Adipocyte (in vitro differentiated cells): Measurements from ENCODE around the gene ATAD2B.

Experiments used
- DNase-seq: peaks from one replicate; pipeline ENCODE4 v3.0.0-alpha.2; 2015; ENCODE audit warnings: low read depth
- H3K27me3 ChIP-seq: replicated peaks from 2 replicates; pipeline ENCODE4 v1.7.0; 2013; ENCODE audit warnings: mild to moderate bottlenecking, low read length, moderate library complexity; ENCODE audit not compliant: control insufficient read depth, insufficient read depth
- H3K36me3 ChIP-seq: 2 replicates; pipeline ENCODE4 v1.7.0; 2013; ENCODE audit warnings: low read length, mild to moderate bottlenecking, moderate library complexity; ENCODE audit not compliant: control insufficient read depth, insufficient read depth, severe bottlenecking
- H3K4me1 ChIP-seq: 2 replicates; pipeline ENCODE4 v1.7.0; 2013; ENCODE audit warnings: mild to moderate bottlenecking, low read length, moderate library complexity; ENCODE audit not compliant: control insufficient read depth, insufficient read depth
- H3K4me3 ChIP-seq: 2 replicates; pipeline ENCODE4 v1.7.0; 2013; ENCODE audit warnings: mild to moderate bottlenecking, low read length, moderate library complexity
- H3K9ac ChIP-seq: 2 replicates; pipeline ENCODE4 v1.7.0; 2013; ENCODE audit warnings: mild to moderate bottlenecking, low read length, moderate library complexity
- H3K9me3 ChIP-seq: 2 replicates; pipeline ENCODE4 v1.7.0; 2013; ENCODE audit warnings: mild to moderate bottlenecking, low read length, moderate library complexity; ENCODE audit not compliant: control insufficient read depth

ATAD2B gene

DNA sequence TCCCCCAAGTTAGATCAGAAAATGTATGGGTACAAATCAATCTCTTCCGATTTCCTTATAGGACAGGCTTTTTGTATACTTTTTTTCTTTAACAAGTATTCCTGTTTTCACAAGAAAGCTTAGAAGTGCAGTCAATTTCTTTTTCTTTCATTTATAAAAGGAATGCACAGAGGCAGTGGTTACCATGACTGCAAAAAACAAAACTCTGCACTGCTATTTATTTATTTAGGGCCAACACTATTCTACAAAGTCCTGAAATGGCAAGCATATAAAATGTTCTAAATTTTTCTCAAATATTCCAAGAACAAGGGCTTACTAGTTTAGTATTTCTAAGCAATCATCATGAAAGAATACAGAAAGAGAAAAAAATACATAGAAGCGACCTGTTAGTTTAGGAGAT is 22.2 kb downstream of the ATAD2B start:
- H3K4me3 ChIP-seq, result no peak overlapping the region
- H3K4me1 ChIP-seq, result peaks cover 36% of the 10 kb centered on the region
- no peaks in the 10 kb centered on the region for H3K27me3 ChIP-seq
- no peaks in the 10 kb centered on the region for H3K36me3 ChIP-seq
- H3K9me3 ChIP-seq, result no peaks in the 10 kb centered on the region
- DNase-seq, result peak; percentile 86
- H3K9ac ChIP-seq, result no peak overlapping the region

DNA sequence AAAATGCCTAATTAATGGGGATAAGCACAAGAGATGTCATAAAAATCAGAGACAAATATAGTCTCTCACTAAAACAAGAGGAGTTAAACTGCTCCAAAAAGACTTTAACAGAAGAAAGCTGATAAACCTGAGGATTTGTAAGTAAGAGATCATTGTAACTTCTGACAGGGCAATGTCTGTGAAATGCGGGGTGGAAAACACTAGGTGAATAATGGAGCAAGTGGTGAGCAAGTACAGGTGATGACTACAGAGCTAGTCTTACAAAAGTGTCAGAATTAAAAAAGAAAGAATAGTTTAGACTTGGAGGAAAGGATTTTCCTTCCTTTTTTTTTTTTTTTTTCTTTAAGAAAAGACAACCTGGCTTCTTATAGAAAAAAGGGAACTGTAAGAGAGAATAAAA is 22.7 kb downstream of the ATAD2B start:
- Histone ChIP-seq H3K9ac (no peak overlapping the region), H3K27me3 (no peaks in the 10 kb centered on the region), H3K9me3 (no peaks in the 10 kb centered on the region), H3K36me3 (no peaks in the 10 kb centered on the region), H3K4me3 (no peak overlapping the region), H3K4me1 (peaks cover 36% of the 10 kb centered on the region)
- DNase-seq, result peak; percentile 14

DNA sequence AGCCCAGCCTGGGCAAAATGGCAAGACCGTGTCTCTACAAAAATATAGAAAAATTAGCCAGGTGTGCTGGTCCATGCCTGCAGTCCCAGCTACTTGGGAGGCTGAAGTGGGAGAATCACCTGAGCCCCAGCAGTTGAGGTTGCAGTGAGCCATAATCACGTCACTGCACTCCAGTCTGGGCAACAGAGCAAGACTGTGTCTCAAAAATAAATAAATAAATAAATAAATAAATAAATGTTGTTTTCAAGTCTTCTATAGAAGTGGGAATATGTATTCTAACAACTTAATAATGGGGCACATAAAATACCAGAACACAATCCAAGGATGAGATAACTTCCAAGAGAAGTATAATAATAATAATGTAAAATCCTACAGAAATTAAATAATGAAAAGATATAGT is 23.9 kb downstream of the ATAD2B start:
- Histone ChIP-seq H3K9ac (no peak overlapping the region), H3K27me3 (no peaks in the 10 kb centered on the region), H3K9me3 (no peaks in the 10 kb centered on the region), H3K36me3 (no peaks in the 10 kb centered on the region), H3K4me1 (peaks cover 36% of the 10 kb centered on the region), H3K4me3 (no peak overlapping the region)
- DNase-seq, result no peak

DNA sequence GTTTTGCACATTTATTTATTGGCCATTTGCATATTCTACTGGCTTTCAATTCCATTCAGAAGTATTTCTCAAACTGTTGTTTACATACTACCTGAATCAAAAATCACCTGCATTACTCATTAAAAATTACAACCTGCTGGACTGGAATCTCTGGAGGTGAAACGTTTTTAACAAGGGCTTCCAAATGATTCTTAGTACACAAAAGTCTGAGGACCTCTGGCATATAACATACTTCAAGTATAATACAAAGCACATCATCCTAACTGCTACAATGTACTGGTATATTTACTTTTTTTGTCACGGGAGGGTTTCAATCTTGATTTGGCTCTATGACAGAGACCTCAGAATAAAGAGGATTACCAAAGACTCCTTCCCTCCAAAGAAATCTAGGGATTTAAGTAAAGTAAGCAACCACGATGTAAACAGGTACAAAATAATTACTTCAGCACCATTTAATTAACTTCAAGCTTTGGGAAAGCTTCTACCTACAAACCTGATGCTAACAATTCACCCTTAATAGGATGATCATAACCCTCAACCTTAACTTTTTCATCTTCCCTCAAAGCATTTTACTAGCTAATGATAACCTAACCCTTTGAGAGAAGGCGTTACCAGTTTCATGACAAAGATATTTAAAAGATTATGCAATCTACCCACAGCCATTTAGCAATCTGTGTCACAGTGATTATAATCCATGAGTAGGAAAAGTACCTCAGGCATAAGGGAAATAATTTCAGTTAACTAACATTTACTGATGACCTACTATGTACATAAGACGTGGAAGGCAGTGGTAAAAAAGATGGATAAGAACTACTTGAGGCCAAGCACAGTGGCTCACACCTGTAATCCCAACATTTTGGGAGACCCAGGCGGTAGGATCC is 24.7 kb downstream of the ATAD2B start:
- Histone ChIP-seq H3K9ac (no peak overlapping the region), H3K9me3 (no peaks in the 10 kb centered on the region), H3K36me3 (no peaks in the 10 kb centered on the region), H3K4me1 (peaks cover 36% of the 10 kb centered on the region), H3K27me3 (no peaks in the 10 kb centered on the region), H3K4me3 (no peak overlapping the region)
- DNase-seq, result peak; percentile 57

DNA sequence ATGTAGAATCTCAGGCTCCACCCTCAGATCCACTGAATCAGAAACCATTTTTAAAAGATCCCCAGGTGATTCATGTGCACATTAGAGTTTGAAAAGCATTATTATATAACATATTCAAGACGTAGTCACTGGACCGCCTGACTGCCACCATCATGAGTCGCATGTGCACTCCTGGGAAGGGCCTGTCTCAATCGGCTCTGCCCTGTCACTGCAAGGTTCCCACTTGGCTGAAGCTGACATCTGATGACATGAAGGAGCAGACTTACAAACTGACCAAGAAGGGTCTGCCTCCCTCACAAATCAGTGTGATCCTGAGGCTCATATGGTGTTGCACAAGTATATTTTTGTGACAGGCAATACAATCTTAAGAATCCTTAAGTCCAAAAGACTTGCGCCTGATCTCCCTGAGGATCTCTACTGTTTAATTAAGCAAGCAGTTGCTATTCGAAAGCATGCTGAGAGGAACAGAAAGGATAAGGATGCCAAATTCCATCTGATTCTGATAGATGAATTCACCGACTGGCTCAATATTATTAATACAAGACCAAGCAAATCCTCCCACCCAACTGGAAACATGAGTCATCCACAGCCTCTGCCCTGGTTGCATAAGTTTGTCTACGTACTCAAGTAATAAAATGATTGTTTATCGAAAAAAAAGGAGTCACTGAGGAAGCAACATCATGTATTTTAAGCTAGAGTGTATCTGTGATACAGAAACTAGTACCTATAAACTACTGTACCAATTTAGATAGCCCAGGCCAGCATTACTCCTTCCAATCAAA is 26.2 kb downstream of the ATAD2B start:
- Histone ChIP-seq H3K4me1 (peaks cover 36% of the 10 kb centered on the region), H3K36me3 (no peaks in the 10 kb centered on the region), H3K9ac (peak overlapping the region; percentile 37), H3K4me3 (peak overlapping the region; percentile 57), H3K9me3 (no peaks in the 10 kb centered on the region), H3K27me3 (no peaks in the 10 kb centered on the region)
- peak; percentile 78 for DNase-seq

DNA sequence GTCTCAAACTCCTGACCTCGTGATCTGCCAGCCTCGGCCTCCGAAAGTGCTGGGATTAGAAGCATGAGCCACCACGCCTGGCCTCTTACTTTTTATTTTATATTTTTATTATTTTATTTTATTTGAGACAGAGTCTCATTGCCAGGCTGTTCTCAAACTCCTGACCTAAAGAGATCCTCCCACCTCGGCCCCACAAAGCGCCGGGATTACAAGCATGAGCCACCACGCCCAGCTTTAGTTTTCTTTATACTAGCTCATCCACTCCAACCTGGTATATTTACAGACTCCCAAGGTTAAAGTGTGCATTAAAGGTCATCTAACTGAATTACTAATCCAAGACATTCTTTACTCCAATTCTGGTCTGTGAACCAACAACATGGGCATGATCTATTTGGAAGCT is 26.8 kb downstream of the ATAD2B start:
- H3K4me1 ChIP-seq, result peaks cover 36% of the 10 kb centered on the region

DNA sequence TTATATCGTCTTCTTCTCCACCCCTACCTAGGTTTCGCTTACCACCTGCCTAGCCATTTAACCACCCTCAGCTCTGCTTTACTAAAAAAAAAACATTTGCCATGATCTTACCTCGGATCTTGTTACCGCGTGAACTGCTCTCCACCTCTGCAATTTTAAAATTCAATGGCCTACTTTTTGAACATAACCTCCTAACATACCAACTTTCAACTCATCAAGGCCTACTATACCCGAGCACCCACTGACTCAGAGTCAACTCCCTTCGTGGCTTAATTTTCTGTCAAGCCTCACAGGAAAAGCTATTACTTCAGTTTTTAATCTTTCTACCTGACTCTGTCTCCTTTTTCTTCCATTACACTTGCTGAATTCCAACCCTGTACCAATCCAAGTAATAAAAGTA is 55.7 kb downstream of the ATAD2B start:
- DNase-seq, result no peak
- Histone ChIP-seq H3K27me3 (no peaks in the 10 kb centered on the region), H3K9ac (no peak overlapping the region), H3K4me1 (no peaks in the 10 kb centered on the region), H3K36me3 (peaks cover 65% of the 10 kb centered on the region), H3K4me3 (no peak overlapping the region), H3K9me3 (no peaks in the 10 kb centered on the region)

More for the DNA sequence above, 26.8 kb downstream of the ATAD2B start:
- Histone ChIP-seq H3K9ac (peak overlapping the region; percentile 37), H3K36me3 (no peaks in the 10 kb centered on the region), H3K9me3 (no peaks in the 10 kb centered on the region), H3K4me3 (peak overlapping the region; percentile 57), H3K27me3 (no peaks in the 10 kb centered on the region)
- no peak for DNase-seq

DNA sequence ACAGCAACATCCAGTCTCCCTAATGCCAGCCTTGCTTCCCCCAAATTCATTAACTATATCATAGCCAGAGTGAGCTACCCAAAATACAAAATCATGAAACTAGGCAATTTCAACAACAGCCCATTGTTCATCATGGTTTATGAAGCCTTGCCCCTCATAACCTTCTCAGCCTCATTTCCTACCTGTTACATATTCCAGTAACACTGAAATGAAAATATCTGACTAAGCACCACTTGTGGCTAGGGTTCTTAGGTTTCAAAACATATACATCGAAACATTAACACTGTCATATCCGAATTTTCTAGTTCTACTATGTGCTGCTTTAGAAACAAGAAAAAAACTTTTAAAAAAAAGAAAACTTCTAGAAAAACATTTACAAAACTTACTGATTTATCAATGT is 59.5 kb downstream of the ATAD2B start:
- Histone ChIP-seq H3K4me3 (no peak overlapping the region), H3K4me1 (no peaks in the 10 kb centered on the region), H3K36me3 (peaks cover 58% of the 10 kb centered on the region), H3K9ac (no peak overlapping the region), H3K27me3 (no peaks in the 10 kb centered on the region), H3K9me3 (no peaks in the 10 kb centered on the region)
- no peak for DNase-seq

DNA sequence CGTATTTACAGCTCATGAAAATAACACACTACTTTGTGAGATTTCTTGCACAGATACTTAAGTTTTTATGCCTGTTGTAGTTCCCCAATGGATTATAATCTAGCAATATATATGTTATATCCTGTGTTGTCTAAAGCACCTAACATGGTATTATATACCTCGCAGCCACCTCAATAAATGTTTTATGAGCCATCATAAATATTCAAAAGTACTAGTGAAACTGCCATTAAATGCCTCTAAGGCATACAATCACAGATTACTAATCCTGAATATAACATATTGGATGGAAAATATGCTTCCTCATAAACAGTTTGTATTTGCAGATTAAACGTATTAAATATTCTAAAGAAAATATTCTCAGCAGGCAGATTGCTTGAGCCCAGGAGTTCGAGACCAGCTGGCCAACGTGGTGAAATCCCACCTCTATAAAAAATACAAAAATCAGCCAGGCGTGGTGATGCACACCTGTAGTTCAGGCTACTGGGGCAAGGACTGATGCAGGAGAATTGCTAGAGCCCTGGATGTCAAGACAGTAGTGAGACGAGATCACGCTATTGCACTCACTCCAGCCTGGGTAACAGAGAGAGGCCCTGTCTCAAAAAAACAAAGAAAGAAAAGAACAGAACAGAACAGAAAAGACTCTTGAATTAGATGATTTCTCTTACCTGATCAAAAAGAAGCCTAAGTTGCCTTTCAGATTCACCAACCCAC is 64.1 kb downstream of the ATAD2B start:
- Histone ChIP-seq H3K36me3 (peaks cover 54% of the 10 kb centered on the region), H3K4me3 (no peak overlapping the region)

DNA sequence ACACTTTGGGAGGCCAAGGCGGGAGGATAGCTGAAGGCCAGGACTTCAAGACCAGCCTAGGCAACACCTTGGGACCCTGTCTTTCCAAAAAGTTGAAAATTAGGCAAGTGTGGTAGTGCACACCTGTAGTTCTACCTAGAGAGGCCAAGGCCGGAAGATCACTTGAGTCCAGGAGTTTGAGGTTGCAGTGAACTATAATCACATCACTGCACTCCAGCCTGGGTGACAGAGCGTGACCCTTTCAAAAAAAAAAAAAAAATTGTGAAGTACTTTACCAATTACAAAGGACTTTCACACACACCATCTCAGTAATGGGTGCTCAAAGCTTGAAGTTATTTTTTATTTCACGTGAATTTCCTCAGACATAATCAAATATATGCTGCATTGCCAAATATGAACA is 65.0 kb downstream of the ATAD2B start:
- peaks cover 49% of the 10 kb centered on the region for H3K36me3 ChIP-seq

More for the DNA sequence above, 64.1 kb downstream of the ATAD2B start:
- no peak overlapping the region for H3K9ac ChIP-seq
- no peak for DNase-seq
- no peaks in the 10 kb centered on the region for H3K27me3 ChIP-seq
- no peaks in the 10 kb centered on the region for H3K9me3 ChIP-seq
- no peaks in the 10 kb centered on the region for H3K4me1 ChIP-seq

DNA sequence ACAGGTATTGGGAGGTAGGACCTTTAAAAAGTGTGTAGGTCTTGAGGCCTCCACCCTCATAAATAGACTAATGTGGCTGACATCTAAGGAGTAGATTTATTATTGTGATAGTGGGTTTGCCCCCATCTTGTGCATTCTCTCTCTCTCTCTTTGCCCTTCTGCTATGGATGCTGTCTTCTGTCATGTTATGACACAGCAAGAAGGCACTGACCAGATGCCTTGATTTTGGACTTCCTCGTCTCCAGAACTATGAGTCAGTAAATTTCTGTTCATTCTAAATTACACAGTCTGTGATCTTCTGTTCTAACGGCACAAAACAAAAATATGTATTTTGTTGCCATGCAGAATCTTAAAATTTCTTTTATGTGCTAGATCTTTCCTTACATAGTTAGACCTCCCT is 66.9 kb downstream of the ATAD2B start:
- no peaks in the 10 kb centered on the region for H3K4me1 ChIP-seq
- H3K9me3 ChIP-seq, result no peaks in the 10 kb centered on the region
- H3K27me3 ChIP-seq, result no peaks in the 10 kb centered on the region
- H3K9ac ChIP-seq, result no peak overlapping the region
- DNase-seq, result peak; percentile 43
- H3K36me3 ChIP-seq, result peaks cover 46% of the 10 kb centered on the region
- H3K4me3 ChIP-seq, result no peak overlapping the region

More for the DNA sequence above, 65.0 kb downstream of the ATAD2B start:
- Histone ChIP-seq H3K9ac (no peak overlapping the region), H3K9me3 (no peaks in the 10 kb centered on the region), H3K4me3 (no peak overlapping the region), H3K27me3 (no peaks in the 10 kb centered on the region), H3K4me1 (no peaks in the 10 kb centered on the region)
- DNase-seq, result no peak
